GM12878 (cell line): ENCODE results near the gene UNK.

Source experiments
- CREB1 ChIP-seq: IDR thresholded peaks from 2 replicates; pipeline ENCODE4 v1.6.1; 2012; ENCODE audit warnings: low read depth, mild to moderate bottlenecking, inconsistent platforms
- EZH2 ChIP-seq: IDR thresholded peaks from 2 replicates; pipeline ENCODE4 v1.6.1; 2012; ENCODE audit warnings: low read depth, mild to moderate bottlenecking, control low read depth, inconsistent platforms, low read length, borderline replicate concordance; ENCODE audit not compliant: control insufficient read depth
- FOXK2 ChIP-seq: fragments of 450-650 bp; IDR thresholded peaks from 2 replicates; pipeline ENCODE4 v1.6.1; 2017; ENCODE audit warnings: mild to moderate bottlenecking, moderate library complexity
- HDGF ChIP-seq: fragments of 450-650 bp; IDR thresholded peaks from 2 replicates; pipeline ENCODE4 v1.6.1; 2016; ENCODE audit warnings: antibody characterized with exemption
- IKZF2 ChIP-seq, 2 experiments: fragments of 450-650 bp; IDR thresholded peaks; 2 replicates each; pipeline ENCODE4 v1.6.1; 2017; ENCODE audit warnings: mild to moderate bottlenecking in 2 of 2, moderate library complexity in 2 of 2
- RAD51 ChIP-seq: fragments of 450-650 bp; IDR thresholded peaks from 2 replicates; pipeline ENCODE4 v1.6.1; 2016; ENCODE audit warnings: moderate library complexity, mild to moderate bottlenecking, inconsistent platforms
- TF ChIP-seq, protein P1 (sequence below): fragments of 450-650 bp; IDR thresholded peaks from 2 replicates; pipeline ENCODE4 v1.6.1; 2017; ENCODE audit warnings: mild to moderate bottlenecking, moderate library complexity

DNA sequence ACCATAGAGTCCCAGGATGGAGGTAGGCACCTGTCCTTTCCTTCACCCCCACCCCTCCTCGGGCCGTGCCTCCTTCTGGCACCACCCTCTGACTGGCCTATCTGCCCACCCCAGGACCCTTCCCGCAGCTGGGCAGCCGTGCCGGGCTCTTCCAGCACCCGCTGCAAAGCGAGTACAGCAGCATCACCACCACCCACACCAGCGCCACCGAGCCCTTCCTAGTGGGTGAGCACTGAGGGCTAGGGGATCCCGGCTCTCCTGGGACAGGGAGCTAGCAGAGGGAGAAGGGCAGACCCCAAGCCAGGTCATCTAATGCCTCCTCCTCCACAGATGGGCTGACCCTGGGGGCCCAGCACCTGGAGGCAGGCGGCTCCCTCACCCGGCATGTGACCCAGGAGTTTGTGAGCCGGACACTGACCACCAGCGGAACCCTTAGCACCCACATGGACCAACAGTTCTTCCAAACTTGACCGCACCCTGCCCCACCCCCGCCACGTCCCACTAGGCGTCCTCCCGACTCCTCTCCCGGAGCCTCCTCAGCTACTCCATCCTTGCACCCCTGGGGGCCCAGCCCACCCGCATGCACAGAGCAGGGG lies 27.4 kb upstream of the UNK start:
- TF ChIP-seq, protein P1, sequence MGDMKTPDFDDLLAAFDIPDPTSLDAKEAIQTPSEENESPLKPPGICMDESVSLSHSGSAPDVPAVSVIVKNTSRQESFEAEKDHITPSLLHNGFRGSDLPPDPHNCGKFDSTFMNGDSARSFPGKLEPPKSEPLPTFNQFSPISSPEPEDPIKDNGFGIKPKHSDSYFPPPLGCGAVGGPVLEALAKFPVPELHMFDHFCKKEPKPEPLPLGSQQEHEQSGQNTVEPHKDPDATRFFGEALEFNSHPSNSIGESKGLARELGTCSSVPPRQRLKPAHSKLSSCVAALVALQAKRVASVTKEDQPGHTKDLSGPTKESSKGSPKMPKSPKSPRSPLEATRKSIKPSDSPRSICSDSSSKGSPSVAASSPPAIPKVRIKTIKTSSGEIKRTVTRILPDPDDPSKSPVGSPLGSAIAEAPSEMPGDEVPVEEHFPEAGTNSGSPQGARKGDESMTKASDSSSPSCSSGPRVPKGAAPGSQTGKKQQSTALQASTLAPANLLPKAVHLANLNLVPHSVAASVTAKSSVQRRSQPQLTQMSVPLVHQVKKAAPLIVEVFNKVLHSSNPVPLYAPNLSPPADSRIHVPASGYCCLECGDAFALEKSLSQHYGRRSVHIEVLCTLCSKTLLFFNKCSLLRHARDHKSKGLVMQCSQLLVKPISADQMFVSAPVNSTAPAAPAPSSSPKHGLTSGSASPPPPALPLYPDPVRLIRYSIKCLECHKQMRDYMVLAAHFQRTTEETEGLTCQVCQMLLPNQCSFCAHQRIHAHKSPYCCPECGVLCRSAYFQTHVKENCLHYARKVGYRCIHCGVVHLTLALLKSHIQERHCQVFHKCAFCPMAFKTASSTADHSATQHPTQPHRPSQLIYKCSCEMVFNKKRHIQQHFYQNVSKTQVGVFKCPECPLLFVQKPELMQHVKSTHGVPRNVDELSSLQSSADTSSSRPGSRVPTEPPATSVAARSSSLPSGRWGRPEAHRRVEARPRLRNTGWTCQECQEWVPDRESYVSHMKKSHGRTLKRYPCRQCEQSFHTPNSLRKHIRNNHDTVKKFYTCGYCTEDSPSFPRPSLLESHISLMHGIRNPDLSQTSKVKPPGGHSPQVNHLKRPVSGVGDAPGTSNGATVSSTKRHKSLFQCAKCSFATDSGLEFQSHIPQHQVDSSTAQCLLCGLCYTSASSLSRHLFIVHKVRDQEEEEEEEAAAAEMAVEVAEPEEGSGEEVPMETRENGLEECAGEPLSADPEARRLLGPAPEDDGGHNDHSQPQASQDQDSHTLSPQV, result no peak
- TF ChIP-seq RAD51, result no peak
- no peak for TF ChIP-seq EZH2
- TF ChIP-seq HDGF, result no peak
- TF ChIP-seq FOXK2, result no peak
- no peak for TF ChIP-seq IKZF2 (IDR thresholded peaks at IDR 0.05)
- TF ChIP-seq CREB1, result no peak
